PC-9 (cell line): ENCODE results near the gene LHFPL2. TPM values are rescaled to one million over a fixed set of nuclear protein-coding genes. Genes with fewer than 3 reads are reported as not detected.

Experiments used
- BruUV-seq: library from RNA; stranded (reverse); fragments of 400-500 nt; replicated peaks from 2 replicates; lab custom pipeline; 2021; lab: Mats Ljungman, UMichigan
- CTCF ChIA-PET: fragments of 300-600 bp; sonication (Branson Sonifier 250); formaldehyde crosslinking; loops from one replicate; lab custom pipeline; 2022; ENCODE audit warnings: antibody characterized with exemption; lab: Charles Lee
- POLR2A ChIA-PET: fragments of 300-600 bp; sonication (Branson Sonifier 250); formaldehyde crosslinking; loops from one replicate; lab custom pipeline; 2022; ENCODE audit warnings: antibody characterized with exemption; ENCODE audit not compliant: unreplicated experiment; lab: Charles Lee
- DNase-seq, 2 experiments: peaks; one replicate each; pipeline versions ENCODE4 v3.0.0 to v3.0.0-alpha.2; 2015 to 2022; ENCODE audit warnings: mixed read lengths in 1 of 2
- H2AFZ ChIP-seq: fragments of 200-600 bp; sonication (generic); 2 replicates; pipeline ENCODE4 v1.8.1; 2017; ENCODE audit warnings: antibody characterized with exemption
- H3F3A ChIP-seq: fragments of 200-600 bp; sonication (generic); 2 replicates; pipeline ENCODE4 v1.8.1; 2017; ENCODE audit warnings: antibody characterized with exemption, mild to moderate bottlenecking, low read depth; ENCODE audit not compliant: insufficient read depth
- H3K27ac ChIP-seq: fragments of 200-600 bp; sonication (generic); 2 replicates; pipeline ENCODE4 v1.6.1; 2016; ENCODE audit warnings: mixed run types
- H3K27me3 ChIP-seq: fragments of 200-600 bp; sonication (generic); 2 replicates; pipeline ENCODE4 v1.6.1; 2016; ENCODE audit warnings: low read depth, mixed run types; ENCODE audit not compliant: insufficient read depth
- H3K36me3 ChIP-seq: fragments of 200-600 bp; sonication (generic); 2 replicates; pipeline ENCODE4 v1.6.1; 2016; ENCODE audit warnings: low read depth, mixed run types
- H3K4me1 ChIP-seq: fragments of 200-600 bp; sonication (generic); replicated peaks from 2 replicates; pipeline ENCODE4 v1.6.1; 2016; ENCODE audit warnings: mixed run types; ENCODE audit not compliant: insufficient read depth
- H3K4me2 ChIP-seq: fragments of 200-600 bp; sonication (generic); 2 replicates; pipeline ENCODE4 v1.6.1; 2017; ENCODE audit warnings: mixed run types
- H3K4me3 ChIP-seq: fragments of 200-600 bp; sonication (generic); 2 replicates; pipeline ENCODE4 v1.6.1; 2016; ENCODE audit warnings: mixed run types
- H3K79me2 ChIP-seq: fragments of 200-600 bp; sonication (generic); 2 replicates; pipeline ENCODE4 v1.6.1; 2017; ENCODE audit warnings: low read depth, mixed run types
- H3K9me2 ChIP-seq: fragments of 200-600 bp; sonication (generic); 2 replicates; pipeline ENCODE4 v1.8.1; 2017; ENCODE audit warnings: mild to moderate bottlenecking; ENCODE audit not compliant: insufficient read depth
- H3K9me3 ChIP-seq: fragments of 200-600 bp; sonication (generic); 2 replicates; pipeline ENCODE4 v1.8.1; 2016; ENCODE audit warnings: low read depth; ENCODE audit not compliant: insufficient read depth
- H4K20me1 ChIP-seq: fragments of 200-600 bp; sonication (generic); 2 replicates; pipeline ENCODE4 v1.8.1; 2017; ENCODE audit not compliant: insufficient read depth
- CTCF ChIP-seq: fragments of 200-600 bp; sonication (generic); conservative IDR thresholded peaks from 2 replicates; pipeline ENCODE4 v1.6.1; 2017; ENCODE audit warnings: mixed run types, antibody characterized with exemption, mild to moderate bottlenecking, moderate library complexity
- EZH2 ChIP-seq: fragments of 200-600 bp; sonication (generic); IDR thresholded peaks from 2 replicates; pipeline ENCODE4 v1.8.0; 2017; ENCODE audit warnings: antibody characterized with exemption, low read depth
- intact Hi-C: fragments of 100-400 bp; cut with micrococcal nuclease; formaldehyde crosslinking; loops from one replicate; pipeline ENCODE4 v1.10.0; 2022; ENCODE audit not compliant: unreplicated experiment
- total RNA-seq: library from RNA; stranded (reverse); gene quantifications from 2 replicates; pipeline ENCODE4 v1.2.3, GENCODE V29; 2021

The LHFPL2 gene
- total RNA-seq, 1 experiment from 2014 or later, result 10.1 TPM

- H3K27ac ChIP-seq, result no peak overlapping the region
- BruUV-seq, result no TSS peak
- no peak for DNase-seq
- H3K36me3 ChIP-seq, result no peaks in the 10 kb centered on the region
- H2AFZ ChIP-seq, result no peak overlapping the region
- intact Hi-C loops, result no loop called here
- H3K9me2 ChIP-seq, result no peaks in the 10 kb centered on the region
- no peaks in the 10 kb centered on the region for H3F3A ChIP-seq
- H3K79me2 ChIP-seq, result no peaks in the 10 kb centered on the region
- ChIA-PET CTCF (no interaction called here), POLR2A (no interaction called here)
- no peak overlapping the region for H3K4me3 ChIP-seq
- no peaks in the 10 kb centered on the region for H3K4me1 ChIP-seq
- no peaks in the 10 kb centered on the region for H3K9me3 ChIP-seq
- H3K4me2 ChIP-seq, result no peak overlapping the region
- TF ChIP-seq CTCF (no peak), EZH2 (no peak)
- no peaks in the 10 kb centered on the region for H4K20me1 ChIP-seq
- no peaks in the 10 kb centered on the region for H3K27me3 ChIP-seq
Observed at GRCh38 chr5:78552729-78553342, 95.7 kb downstream of the LHFPL2 start.

- CTCF ChIA-PET, result no interaction called here
- Histone ChIP-seq H3K27me3 (no peaks in the 10 kb centered on the region), H3K9me3 (no peaks in the 10 kb centered on the region), H3K4me2 (no peak overlapping the region), H3K79me2 (no peaks in the 10 kb centered on the region), H2AFZ (no peak overlapping the region), H3F3A (no peaks in the 10 kb centered on the region), H4K20me1 (no peaks in the 10 kb centered on the region), H3K36me3 (no peaks in the 10 kb centered on the region), H3K27ac (no peak overlapping the region), H3K4me1 (no peaks in the 10 kb centered on the region), H3K9me2 (no peaks in the 10 kb centered on the region), H3K4me3 (no peak overlapping the region)
- no peak for DNase-seq
- intact Hi-C loops, result no loop called here
- POLR2A ChIA-PET, result no interaction called here
- TF ChIP-seq EZH2 (no peak), CTCF (no peak)
- no TSS peak for BruUV-seq
Observed at GRCh38 chr5:78550891-78551290, 97.7 kb downstream of the LHFPL2 start.

- no peaks in the 10 kb centered on the region for H3K27me3 ChIP-seq
- no peaks in the 10 kb centered on the region for H3K9me3 ChIP-seq
- no peaks in the 10 kb centered on the region for H4K20me1 ChIP-seq
- H3K36me3 ChIP-seq, result no peaks in the 10 kb centered on the region
- TF ChIP-seq EZH2, result no peak
- TF ChIP-seq CTCF, result no peak
- ChIA-PET POLR2A (no interaction called here), CTCF (no interaction called here)
- no peaks in the 10 kb centered on the region for H3F3A ChIP-seq
- H3K79me2 ChIP-seq, result no peaks in the 10 kb centered on the region
- intact Hi-C loops, result no loop called here
- BruUV-seq, result no TSS peak
- H3K9me2 ChIP-seq, result no peaks in the 10 kb centered on the region
- H3K27ac ChIP-seq, result no peak overlapping the region
- H2AFZ ChIP-seq, result no peak overlapping the region
- H3K4me2 ChIP-seq, result no peak overlapping the region
- H3K4me3 ChIP-seq, result no peak overlapping the region
- no peak for DNase-seq
- H3K4me1 ChIP-seq, result no peaks in the 10 kb centered on the region
Observed at GRCh38 chr5:78549043-78549442, 99.5 kb downstream of the LHFPL2 start.
